HT1080 (cell line): Measurements from ENCODE around the gene CEP83. TPM values are rescaled to one million over a fixed set of nuclear protein-coding genes. Genes with fewer than 3 reads are reported as not detected.

Experiments used
- DNase-seq: peaks from one replicate; pipeline ENCODE4 v3.0.0-alpha.2; 2015; ENCODE audit warnings: low read depth
- total RNA-seq: library from RNA; depleted of rRNA; stranded (reverse); fragments of >200 nt; shearing (Covaris generic); gene quantifications from 2 replicates; pipeline ENCODE4 v1.2.3, GENCODE V29; 2014

CEP83 gene
- total RNA-seq, 1 experiment from 2014 or later: 8.1 TPM

DNA sequence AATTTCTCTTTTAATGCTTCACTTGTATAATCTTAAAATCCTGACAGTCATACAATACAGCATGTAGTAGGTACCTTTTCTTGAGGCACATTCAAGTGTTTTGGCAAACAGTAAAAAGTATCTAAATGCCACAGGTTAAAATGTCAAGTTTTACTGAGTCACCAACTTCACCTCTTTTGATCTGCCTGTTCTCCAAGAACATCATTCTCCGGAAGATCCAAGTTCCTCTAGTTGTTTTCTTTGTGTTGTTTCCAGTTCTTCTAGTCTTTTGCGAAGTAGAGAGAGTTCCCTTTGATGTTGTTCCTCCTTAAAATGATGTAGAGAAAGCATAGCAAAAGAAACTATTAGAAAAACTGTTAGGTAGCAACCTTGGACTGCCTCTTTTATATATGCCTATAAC, 151.1 kb downstream of the CEP83 start:
- no peak for DNase-seq

DNA sequence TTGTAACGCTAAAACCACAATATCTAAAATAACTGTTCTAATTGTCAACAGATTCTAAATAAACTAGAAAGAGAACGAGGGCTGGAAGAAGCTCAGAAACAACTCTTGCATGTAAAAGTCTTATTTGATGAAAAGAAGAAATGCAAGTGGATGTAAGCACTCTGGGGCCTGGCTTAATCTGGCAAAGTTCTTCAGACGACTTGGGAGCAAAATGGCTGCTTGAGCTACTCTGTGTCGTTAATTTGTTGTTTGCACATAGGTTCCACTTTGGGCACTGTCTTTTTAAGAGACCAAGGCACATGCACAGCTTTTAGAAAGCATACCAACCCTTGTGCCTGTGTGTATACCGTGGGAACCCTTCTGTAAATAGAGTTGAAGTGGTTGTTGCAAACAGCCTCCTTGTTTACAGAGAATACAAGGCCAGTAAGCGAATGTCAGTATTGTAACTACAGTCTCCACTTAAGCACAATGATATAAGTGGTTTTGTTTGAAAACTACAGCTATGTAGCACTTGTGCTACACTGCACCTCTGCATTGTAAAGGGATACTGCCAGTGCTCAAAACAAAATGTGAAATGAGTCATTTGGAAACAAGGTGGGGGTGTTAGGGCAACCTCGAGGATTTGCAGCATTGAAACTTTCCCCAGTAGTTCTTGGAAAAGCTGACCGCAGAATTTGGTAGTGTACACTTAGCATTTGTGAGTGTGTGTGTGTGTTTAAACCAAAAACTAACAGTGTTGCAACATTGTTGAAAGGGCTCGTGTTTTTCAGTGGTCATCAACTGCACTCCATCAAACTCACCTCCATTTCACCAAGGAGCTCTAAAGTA, 154.3 kb downstream of the CEP83 start:
- DNase-seq: no peak

DNA sequence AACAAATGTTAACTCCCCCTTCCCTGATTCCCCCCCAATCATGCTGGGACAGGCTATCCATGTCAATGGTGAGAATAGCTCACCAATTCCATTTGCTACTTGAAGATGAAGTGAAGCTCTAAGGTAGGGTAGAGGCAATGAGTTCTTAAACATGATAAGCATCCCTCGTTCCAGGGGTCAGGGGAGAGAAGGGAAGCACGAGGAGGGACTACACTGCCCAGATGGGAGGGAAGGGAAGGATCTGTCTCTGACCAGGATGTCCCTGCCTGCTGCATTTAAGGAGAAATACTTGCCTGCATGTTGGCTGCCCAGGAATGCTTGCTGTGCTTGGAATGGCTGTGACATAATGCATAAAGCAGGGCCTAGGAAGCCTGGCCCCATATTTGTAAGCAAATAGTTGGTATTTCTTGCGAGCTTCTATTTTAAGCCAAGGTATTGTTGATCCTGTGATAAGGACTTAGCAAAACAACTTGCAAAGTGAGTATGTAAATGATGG, 155.1 kb downstream of the CEP83 start:
- DNase-seq: no peak

DNA sequence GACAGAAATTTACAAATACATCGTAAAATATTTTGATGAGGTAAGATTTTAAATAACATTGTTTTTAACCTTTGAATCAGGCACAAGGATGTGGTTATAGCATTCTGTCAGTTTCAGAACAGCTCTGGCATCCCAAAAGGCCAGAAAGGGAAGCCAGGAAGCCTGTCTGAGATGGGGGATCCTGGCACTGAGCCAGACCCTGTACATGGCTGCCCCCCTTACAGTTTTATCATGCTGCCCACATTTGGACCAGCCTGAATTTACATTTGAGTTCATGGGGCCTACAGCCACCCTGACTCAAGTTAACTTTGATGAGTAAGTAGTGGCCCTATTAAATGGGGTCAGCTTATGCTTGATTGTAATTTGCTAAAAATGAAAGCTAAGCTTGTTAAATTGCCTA, 155.7 kb downstream of the CEP83 start:
- no peak for DNase-seq

DNA sequence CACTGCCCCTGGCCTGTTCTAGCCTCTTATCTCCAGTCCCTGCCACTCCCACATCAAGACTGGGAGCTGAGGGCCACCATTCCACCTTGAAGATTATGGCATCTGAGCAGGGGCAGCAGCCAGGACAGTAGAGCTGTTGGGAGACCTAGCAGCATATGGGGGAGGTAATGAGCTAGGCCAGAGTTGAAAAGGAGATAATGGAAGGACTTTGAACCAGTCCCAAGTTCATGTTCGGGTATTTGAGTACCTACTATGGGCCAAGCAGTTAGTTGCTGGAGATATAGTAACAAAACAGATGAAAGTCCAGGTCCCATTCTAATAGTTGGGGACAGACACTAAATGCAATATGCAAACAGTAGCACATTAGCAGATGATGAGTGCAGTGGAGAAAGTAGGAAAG, 159.8 kb downstream of the CEP83 start:
- no peak for DNase-seq

DNA sequence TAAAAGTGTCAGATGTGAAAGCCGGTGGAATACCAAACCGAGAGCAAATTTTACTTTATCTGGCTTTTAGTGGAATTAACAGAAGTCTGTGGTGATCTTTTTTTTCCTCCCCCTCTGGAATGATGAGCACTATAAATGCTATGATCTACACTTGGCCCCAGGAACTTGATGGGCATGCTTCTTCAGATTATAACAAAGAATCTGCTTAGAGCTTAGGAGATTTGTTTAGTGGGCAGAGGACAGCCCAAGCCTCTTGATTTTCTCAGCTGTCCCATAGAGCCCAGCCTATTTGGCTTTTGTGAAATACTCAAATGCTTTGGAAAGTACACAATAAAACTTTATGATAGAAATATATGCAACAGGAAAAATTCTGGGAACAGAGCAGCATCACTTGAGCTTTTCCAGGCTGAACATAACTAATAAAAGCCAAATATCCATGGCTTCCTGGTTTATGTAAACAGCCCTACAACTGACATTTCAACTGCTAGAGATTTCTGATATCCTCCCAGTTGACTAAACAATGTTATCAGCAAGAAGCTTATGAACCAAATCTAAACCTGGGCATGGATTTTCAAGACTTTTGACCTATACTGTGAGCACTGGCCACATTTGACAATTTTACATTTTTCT, 161.7 kb downstream of the CEP83 start:
- no peak for DNase-seq

DNA sequence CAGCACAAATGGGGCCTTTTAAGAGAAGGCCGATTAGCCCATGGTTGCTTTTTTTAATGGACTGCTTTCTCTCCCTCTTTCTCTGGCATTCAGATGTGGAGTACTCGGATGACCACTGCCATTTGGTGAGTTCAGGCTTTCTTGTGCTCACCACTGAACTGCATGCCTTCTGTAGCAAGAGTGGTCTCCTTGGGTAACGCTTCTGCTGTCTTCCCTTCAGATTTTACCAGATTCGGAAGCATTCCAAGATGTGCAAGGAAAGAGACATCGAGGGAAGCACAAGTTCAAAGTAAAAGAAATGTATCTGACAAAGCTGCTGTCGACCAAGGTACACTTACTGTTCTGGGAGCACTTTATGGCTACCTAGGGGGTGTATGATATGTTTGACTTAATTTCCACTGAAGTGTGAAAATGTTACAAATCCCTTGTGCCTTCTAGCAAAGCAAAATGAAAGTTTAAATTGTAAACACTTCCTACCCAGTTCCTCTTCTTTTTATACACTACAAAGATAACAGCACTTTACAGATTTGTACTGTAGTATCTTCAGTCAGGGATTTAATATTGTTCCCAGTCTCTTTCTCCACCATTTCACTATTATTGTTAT, 162.5 kb downstream of the CEP83 start:
- no peak for DNase-seq

DNA sequence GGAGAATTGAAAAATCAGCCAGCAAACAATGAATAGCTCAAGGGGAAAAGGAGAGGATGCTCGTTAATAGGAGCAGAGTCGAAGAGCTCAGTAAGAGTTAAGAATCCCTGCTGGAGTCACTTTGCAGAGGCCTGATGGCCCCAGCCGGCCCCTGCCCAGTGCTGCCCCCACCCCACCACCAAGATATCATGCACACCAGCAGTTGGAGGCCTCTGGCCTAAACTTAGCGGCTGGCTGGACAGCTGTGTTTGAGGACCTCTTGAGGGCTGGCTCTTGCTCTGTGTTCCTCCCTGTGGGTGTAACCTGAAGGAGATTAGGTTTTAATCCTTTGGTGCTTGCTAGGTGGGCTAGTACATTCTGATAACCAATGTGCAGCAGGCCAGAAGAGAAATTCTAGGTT, 169.3 kb downstream of the CEP83 start:
- DNase-seq: no peak

DNA sequence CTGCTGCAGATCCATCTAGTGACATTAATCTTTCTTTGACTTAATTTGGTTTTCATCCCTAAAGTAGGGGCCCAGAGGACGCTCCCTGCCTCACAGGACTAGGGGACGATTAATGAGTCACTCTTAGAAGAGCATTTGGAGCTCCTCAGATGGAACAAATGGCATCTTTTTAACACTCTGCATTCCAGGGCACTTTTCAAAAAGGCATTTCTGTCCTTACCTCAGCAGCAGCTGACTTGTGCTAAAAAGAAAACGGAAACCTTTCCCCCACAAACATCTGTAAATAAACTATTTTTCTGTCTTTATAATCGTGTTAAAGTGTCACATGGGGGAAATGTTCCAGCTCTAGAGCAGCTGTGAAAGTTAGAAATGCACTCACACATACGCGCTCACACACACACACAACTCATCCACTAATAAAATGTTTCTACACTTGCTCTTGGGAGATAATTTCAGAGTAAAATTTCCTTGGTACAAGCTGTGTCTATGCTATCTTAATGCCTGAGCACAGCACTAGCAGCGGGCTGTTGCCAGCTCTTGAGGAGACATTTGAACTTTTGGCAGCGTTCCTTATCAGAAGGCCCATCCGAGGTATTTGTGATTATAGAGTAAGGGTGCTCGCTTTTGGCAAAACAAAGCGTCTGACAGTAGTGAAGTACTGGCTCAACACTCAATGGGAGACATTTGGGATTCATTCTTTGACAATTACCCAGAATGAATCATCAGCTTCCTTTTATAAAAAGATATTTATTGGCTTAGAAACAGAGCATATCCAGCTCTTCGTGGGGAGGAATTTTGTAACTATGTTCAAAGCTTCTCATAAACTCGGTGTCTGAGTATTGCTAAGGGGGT, 170.0 kb downstream of the CEP83 start:
- DNase-seq: peak; percentile 63

DNA sequence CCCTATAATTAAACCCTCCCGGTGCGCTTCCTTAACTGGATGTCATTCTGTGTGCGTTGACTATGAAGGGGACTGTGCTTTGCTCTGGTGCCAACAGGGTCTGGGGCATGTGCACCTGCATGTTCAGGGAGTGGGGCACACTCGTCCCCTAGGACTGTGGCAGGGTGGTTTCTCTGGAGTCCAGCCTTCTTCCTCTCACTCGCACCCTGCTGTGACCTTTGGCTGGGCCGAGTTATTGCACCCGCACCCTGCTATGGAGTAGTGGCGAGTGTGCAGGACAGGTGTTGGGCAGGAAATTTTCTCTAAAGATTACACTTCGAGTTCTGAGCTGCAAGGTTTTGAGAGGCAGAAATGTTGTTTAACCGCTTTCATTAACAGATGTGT, 172.4 kb downstream of the CEP83 start:
- DNase-seq: no peak

DNA sequence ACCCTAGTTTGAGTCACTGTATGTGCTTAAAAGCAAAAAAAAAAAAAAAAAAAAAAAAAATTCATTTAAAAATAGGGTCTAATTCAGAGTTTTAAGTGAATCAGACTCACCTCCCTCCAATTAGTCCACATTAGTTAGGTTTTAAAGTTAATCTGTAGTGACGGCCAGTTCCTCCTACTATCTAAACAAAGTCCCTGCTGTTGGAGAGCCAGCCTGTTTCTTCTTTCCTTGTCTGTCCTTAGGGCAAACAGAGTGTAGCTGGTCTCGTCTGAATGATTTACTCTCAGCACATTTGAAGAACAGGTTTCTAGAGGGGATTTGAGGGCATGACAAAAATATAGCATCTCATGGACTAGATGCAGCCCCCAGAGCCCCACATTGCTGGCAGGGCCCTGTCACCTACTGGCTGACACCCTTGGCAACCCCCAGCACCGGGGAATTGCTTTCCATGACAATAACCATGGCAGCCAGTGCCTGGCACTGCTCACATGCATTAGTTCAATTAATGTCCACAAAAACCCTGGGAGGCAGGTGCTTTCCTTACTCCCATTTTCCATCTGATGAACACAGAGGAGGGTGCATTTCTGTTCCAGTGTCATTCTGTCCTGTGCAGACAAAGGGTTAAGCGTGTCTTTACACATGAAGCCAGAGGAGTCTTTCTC, 173.0 kb downstream of the CEP83 start:
- DNase-seq: no peak

DNA sequence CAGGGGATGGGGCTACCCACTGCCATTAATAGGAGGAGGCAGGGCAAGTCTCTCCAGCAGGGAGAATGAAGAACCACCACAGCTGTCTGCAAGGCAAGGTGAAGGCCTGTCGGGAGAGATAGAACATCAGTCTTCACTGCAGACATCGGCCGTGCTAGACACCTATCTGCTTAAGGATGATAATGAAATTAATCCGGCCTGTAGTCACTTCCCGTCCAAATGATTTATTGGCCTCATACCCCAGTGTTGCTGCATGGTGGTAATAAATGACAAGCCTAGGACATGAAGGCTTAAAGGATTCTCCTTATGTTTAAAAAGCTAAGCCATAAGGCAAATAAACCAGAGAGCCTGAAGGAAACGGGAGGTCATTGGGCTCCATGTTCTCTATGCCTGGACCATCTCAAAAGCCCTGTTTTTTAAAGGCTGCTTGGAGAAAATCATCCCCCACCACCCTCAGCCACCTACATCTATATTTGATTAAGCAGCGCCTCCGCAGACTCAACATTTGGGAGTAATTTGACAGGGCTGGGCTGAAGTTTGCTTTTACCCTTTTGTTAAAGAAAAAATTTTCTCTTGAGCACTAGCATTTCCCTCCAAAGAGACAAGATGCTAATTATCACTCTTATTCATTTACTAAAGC, 173.6 kb downstream of the CEP83 start:
- no peak for DNase-seq

DNA sequence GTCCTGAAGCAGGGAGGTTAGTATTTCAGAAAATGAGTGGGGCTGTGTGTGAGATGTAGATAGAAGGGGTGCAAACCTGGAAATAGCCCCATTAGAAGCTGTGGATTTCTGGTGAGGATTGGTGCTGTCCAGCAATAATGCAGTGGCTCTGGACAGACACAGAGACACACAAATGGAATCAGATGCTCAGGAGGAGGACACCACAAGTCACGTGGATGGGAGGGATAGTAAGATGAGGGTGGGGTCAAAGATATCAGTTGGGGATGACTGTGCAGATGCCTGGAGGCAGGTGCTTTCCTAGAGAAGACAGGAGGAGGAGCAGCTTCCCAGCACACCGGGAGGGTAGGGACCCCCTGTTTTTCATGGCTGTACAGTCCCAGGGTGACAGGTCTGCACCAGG, 174.8 kb downstream of the CEP83 start:
- DNase-seq: no peak

DNA sequence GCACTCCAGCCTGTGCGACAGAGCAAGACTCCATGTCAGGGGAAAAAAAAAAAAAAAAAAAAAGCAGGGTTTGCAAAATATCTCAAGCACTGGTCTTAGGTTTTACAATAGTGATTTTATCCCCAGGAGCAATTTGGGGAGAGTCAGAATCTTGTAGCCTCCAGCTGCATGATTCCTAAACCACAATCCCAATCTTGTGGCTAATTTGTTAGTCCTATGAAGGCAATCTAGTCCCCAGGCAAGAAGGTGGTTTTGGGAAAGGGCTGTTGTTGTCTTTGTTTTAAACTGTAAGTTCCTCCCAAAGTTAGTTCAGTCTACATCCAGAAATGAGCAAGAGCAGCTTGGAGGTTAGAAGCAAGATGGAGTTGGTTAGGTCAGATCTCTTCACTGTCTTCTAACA, 175.6 kb downstream of the CEP83 start:
- no peak for DNase-seq

DNA sequence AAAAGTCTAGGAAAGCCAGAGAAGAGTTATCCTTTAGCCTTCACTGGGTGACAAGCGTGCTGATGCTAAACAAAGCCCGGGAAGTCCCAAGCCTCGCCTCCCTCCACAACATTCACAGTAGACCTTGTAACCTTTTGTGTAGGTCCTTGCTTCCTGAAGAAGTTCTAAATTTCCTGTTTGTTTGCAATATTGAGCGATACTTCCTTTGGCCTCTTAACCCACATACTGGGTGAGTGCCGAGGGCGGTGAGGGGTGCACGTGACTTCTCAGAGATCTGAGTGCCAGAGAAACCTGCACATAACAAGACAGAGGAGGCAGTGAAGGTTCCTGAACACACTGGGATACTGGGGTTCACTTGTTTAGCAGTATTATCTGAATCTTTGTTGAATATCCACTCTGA, 177.0 kb downstream of the CEP83 start:
- no peak for DNase-seq

DNA sequence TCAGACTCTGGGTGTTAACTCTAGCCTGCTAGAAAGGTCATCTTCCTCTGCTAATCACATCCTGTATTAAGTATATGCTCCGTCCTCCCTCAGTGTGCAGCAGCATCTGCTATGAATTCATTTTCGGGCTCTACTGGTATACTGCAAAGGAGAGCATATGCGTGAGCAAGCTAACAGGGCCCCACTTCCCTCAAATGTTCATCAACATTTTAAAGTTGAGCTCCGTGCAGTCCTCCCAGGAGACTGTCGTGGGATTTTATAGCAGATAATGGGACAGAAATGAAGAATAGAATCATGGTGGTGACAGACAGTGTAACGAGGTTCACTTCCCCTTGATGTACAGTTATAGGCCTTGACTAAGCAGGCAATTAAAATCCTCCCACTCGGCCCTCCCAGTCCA, 179.6 kb downstream of the CEP83 start:
- DNase-seq: no peak

DNA sequence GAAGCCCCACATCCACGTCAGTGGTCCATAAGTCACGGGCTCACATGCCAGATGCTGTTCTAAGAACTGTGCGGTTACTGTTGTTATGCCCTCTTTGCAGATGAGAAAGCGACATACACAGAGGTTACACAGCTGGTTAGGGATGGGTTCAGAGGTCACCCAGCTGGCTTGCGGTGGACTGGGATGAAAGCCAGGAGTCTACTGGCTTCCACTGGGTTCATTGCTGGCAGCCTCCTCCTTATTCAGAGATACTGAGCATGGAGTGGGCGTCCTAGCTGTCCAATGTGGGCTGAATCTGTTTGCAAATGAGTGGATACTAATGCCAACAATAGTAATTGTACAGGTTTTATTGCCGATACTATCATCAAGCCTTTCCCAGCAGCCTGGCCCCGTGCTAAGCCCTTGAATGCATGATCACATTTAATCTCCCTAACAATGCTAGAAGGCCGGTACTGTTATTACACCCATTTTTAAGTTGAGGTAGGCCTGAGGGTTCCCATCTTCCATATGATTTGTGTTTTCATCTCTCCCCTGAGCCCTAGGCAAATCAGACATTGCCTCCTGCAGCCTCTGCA, 182.2 kb downstream of the CEP83 start:
- no peak for DNase-seq

DNA sequence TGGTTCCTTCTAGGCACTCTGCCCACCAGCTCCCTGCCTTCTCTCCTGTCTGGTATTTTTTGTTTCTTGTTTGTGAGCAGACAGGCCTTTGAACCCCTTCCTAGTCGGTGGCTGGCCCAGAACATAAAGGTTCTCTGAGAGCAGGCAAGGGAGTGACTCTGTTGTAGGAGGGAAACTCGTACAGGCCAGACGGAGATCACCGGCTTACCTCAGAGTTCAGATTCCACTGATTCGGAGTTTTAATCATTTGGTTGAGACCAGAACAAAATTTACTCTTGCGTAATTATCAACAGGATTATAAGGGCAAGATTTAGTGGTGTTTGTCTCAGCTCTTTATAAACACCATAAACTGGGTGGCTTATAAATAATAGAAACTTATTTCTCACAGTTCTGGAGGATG, 182.9 kb downstream of the CEP83 start:
- no peak for DNase-seq

DNA sequence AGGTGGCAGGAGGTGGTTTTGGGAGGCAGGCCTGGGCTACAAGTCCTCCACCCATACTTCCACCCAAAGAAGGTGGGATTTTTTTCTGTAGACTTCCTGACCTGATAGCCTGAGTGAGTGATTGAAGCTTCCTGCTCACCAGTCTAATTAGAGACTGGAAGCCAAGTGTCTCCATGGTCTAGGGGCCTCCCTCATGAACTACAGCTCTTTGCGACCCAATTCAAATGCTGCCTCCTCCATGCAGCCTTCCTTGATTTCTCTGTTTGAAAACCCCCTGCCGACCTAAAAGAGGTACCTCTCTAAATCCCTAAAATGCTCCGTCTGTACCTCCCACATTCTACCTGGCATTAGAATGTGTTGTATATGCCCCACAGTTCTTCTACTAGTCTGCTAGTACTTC, 186.4 kb downstream of the CEP83 start:
- no peak for DNase-seq

DNA sequence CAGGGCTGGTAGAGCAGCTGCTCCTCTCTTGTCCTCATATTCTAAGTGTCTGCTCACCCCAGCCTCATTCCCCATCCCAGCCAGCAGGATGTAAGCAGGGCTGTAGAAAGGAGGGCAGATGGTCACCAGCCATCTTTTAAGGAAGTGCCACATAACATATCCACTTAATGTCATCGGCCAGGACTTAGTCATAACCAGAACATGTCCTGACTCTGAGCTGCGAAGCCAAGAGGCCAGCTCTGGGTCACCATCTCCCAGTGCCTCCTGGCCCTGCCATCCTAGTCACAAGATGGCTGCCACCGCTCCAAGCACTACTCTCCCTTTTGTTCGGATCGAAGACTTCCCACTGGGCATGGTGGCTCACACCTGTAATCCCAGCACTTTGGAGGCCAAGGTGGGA, 187.4 kb downstream of the CEP83 start:
- DNase-seq: no peak
